ENCODE results near the gene ADAMTS17. TPM values are rescaled to one million over a fixed set of nuclear protein-coding genes. Genes with fewer than 3 reads are reported as not detected.

Gene ADAMTS17, protein sequence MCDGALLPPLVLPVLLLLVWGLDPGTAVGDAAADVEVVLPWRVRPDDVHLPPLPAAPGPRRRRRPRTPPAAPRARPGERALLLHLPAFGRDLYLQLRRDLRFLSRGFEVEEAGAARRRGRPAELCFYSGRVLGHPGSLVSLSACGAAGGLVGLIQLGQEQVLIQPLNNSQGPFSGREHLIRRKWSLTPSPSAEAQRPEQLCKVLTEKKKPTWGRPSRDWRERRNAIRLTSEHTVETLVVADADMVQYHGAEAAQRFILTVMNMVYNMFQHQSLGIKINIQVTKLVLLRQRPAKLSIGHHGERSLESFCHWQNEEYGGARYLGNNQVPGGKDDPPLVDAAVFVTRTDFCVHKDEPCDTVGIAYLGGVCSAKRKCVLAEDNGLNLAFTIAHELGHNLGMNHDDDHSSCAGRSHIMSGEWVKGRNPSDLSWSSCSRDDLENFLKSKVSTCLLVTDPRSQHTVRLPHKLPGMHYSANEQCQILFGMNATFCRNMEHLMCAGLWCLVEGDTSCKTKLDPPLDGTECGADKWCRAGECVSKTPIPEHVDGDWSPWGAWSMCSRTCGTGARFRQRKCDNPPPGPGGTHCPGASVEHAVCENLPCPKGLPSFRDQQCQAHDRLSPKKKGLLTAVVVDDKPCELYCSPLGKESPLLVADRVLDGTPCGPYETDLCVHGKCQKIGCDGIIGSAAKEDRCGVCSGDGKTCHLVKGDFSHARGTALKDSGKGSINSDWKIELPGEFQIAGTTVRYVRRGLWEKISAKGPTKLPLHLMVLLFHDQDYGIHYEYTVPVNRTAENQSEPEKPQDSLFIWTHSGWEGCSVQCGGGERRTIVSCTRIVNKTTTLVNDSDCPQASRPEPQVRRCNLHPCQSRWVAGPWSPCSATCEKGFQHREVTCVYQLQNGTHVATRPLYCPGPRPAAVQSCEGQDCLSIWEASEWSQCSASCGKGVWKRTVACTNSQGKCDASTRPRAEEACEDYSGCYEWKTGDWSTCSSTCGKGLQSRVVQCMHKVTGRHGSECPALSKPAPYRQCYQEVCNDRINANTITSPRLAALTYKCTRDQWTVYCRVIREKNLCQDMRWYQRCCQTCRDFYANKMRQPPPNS
- 2.3 and 2.8 TPM in 2 replicates for total RNA-seq

DNA sequence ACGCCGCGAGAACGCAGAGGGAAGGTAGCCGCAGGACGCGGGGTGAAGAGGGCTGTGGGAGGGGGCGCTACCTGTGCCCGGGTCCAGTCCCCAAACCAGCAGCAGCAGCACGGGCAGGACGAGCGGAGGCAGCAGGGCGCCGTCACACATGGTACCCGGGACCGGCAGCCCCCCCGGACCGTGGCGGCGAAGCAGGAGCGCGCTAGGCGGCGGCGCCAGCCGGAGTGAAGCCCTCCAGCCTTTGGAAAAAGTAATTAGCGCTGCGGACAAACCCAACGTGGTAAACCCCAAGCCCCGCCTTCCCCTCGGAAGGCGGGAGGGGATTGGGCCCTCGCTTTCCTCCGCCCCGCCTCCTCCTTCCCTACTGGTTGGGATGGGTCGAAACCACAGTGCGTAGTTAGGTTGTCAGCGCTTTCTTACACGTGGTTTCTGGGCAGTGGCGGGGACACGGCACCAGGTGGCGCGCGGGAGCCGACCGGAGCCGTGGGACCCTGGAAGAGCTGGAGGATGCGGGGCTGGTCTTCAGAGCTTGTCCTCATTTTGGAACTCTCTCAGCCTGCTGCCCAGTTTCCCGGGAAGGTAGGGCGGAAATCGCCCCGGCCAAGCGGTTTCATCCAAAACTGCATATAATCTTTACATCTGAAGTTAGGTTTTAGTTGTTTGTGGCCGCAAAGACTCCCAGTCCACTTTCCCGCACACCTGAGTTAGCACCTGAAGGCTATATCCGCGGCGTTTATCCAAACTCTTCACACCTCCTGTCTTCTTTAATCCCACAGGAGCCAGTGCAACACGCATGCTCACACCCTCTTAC lies at the start of gene ADAMTS17:
Gene ADAMTS17 (minus strand): TSS at position 226 of the 811 bp plus-strand sequence. CDS start 76 bp downstream, at position 150.
- DNase-seq (ENCODE audit: low read depth): peak; percentile 73
- TF ChIP-seq, protein P1, sequence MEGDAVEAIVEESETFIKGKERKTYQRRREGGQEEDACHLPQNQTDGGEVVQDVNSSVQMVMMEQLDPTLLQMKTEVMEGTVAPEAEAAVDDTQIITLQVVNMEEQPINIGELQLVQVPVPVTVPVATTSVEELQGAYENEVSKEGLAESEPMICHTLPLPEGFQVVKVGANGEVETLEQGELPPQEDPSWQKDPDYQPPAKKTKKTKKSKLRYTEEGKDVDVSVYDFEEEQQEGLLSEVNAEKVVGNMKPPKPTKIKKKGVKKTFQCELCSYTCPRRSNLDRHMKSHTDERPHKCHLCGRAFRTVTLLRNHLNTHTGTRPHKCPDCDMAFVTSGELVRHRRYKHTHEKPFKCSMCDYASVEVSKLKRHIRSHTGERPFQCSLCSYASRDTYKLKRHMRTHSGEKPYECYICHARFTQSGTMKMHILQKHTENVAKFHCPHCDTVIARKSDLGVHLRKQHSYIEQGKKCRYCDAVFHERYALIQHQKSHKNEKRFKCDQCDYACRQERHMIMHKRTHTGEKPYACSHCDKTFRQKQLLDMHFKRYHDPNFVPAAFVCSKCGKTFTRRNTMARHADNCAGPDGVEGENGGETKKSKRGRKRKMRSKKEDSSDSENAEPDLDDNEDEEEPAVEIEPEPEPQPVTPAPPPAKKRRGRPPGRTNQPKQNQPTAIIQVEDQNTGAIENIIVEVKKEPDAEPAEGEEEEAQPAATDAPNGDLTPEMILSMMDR (IDR thresholded peaks at IDR 0.05; ENCODE audit: insufficient read depth, low read length, poor library complexity, severe bottlenecking): peak; percentile 90
- Histone ChIP-seq H3K27me3 (ENCODE audit: control insufficient read depth, insufficient read depth, low read length) (peaks cover 16% of the 10 kb centered on the region), H3K4me3 (ENCODE audit: low read depth, low read length) (peak within 1 kb of the TSS; percentile 51), H3K36me3 (ENCODE audit: control insufficient read depth, insufficient read depth, low read length) (no peaks in the 10 kb centered on the region)

DNA sequence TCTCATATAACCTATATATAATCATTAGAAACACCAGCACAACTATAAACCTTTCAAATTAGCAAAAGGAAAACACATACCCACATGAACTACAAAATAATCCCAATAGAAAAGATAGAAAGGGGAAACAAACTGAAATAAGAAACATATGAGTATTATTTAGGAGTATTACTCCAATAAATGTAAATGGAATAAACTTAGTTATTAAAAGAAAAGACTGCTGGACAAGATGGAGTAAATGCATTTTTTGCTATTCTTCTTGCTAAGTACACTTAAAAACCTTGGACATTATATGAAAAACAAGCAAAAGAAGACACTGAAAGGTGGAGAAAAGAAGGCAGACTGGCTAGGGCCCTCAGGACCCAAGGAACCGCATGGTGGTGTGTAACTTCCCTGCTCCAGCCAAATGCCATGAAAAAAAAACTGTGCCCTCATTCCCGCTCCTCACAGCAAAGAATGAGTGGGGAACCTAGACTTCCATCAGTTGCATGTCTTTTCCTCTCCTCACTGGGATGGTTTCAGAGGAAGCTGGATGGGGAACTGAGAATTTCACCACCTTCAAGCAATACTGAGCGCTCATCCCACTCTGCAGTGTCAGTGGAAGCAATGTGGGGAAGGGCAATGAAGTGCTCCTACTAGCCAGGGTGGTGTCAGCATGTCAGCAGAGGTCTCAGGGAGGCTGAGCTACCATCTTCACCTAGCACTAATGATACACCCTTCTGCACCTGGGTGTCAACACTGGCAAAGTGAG lies 43.7 kb upstream of the ADAMTS17 start:
- Histone ChIP-seq H3K4me3 (ENCODE audit: low read depth, low read length) (no peak overlapping the region), H3K36me3 (ENCODE audit: control insufficient read depth, insufficient read depth, low read length) (no peaks in the 10 kb centered on the region), H3K27me3 (ENCODE audit: control insufficient read depth, insufficient read depth, low read length) (no peaks in the 10 kb centered on the region)
- no peak for DNase-seq (ENCODE audit: low read depth)
- TF ChIP-seq, protein P1 (IDR thresholded peaks at IDR 0.05; ENCODE audit: insufficient read depth, low read length, poor library complexity, severe bottlenecking): no peak

DNA sequence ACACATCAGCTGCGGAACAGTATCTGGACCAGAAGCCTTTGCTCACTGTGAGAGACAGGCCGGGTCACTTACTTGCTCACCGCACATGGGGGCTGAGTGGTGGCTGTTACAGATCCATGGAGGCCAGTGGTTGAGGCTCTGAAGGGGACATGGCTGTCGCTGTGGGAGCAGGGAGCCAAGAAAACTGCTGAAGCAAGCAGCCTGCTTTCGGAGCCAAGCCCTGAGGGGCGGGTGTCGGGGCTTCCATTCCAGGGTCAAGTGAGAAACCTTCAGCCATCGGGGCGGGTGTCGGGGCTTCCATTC lies 42.3 kb upstream of the ADAMTS17 start:
- Histone ChIP-seq H3K36me3 (ENCODE audit: control insufficient read depth, insufficient read depth, low read length) (no peaks in the 10 kb centered on the region), H3K27me3 (ENCODE audit: control insufficient read depth, insufficient read depth, low read length) (no peaks in the 10 kb centered on the region), H3K4me3 (ENCODE audit: low read depth, low read length) (no peak overlapping the region)
- TF ChIP-seq, protein P1 (IDR thresholded peaks at IDR 0.05; ENCODE audit: insufficient read depth, low read length, poor library complexity, severe bottlenecking): no peak
- DNase-seq (ENCODE audit: low read depth): no peak

DNA sequence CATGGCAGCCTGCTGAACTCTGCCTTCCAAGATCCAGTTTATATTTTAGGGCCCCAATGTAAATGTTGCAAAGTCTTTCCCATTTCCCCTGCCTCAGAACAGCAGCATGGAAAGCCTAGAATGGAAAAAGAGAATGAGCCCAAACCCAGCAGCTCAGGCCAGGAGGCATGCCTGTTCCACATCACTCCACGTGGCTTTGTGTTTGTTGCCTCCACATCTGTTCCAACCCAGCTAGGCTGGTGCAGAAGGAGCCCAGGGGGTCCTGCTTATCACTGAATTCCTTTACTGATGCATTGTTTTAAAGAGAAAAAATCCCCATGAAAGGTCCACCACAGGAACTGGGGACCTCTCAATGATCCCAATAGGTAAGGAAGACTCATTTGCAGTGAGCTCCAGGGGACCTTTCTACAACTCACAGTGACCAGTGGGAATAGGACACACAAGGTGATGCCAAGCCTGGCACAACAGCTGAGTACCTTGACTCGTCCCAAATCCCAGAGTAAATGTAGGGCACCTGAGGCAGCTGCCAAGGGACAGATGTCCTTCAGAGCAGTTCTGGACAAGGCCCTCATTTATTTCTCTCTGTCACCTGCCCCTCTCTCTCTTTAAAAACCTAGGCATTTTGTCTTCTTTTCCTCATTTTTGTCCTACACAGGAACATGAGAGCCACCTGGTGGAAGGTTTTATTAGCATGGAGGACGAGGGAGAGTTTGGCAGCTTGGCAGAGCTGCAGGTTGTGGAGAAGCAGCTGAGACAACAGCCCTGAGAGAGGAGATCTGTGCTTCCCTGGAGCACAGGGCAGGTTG lies 41.7 kb upstream of the ADAMTS17 start:
- Histone ChIP-seq H3K4me3 (ENCODE audit: low read depth, low read length) (no peak overlapping the region), H3K27me3 (ENCODE audit: control insufficient read depth, insufficient read depth, low read length) (no peaks in the 10 kb centered on the region), H3K36me3 (ENCODE audit: control insufficient read depth, insufficient read depth, low read length) (no peaks in the 10 kb centered on the region)
- TF ChIP-seq, protein P1 (IDR thresholded peaks at IDR 0.05; ENCODE audit: insufficient read depth, low read length, poor library complexity, severe bottlenecking): no peak
- DNase-seq (ENCODE audit: low read depth): no peak
